ENCODE data around the gene SYT9. TPM values are rescaled to one million over a fixed set of nuclear protein-coding genes. Genes with fewer than 3 reads are reported as not detected.

Gene SYT9
- total and polyA plus RNA-seq, 10 of the 15 experiments (the other 5 are each of a cell fraction or from before 2014, with no cell fraction given): 0.03 TPM; not detected in 9

DNA sequence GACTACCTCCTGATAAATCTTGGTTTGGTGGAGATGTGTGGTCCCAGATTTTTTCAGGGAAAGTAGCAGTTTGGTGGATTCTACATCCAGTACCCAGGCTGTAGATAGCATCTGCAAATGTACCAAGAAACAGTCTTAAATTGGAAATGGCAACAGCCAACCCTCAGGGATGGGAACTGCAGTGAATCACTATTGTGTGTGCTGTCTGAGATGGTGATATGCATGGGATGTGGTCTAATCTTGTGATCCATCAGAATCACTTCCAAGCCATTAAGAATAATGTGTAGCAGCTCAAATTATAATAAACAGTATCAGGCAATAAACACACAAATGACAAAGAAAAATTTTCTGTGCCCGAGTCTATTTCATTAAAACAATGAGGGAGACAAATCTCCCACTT lies 237.0 kb downstream of the SYT9 start:
- in situ Hi-C loops (cut with MboI) (no loop called here), intact Hi-C loops (cut with micrococcal nuclease; ENCODE audit: unreplicated experiment) (no loop called here)
- ChIA-PET POLR2A (no interaction called here), RAD21 (ENCODE audit: unreplicated experiment) (no interaction called here), CTCF (interaction anchor here (0.9 kb wide), 1 partner anchor 26 kb away, joined by 3 read pairs; no protein-coding TSS in a partner anchor), SMC1A (ENCODE audit: uncharacterized antibody, unreplicated experiment) (no interaction called here)
- H3K27me3 ChIP-seq (replicated peaks in 1 of 2; ENCODE audit: control insufficient read depth in 2 of 2, insufficient read depth in 2 of 2, low read length in 1 of 2): no peaks in the 10 kb centered on the region
- FAIRE-seq (no peak), ATAC-seq (no peak), DNase-seq (ENCODE audit: low read depth, low spot score) (no peak)
- BruUV-seq (replicated peaks): no TSS peak
- H2AFZ ChIP-seq (ENCODE audit: control insufficient read depth, low read depth, low read length): no peak overlapping the region
- H3K4me2 ChIP-seq (ENCODE audit: control insufficient read depth, insufficient read depth): no peak overlapping the region
- TF ChIP-seq, protein P1, sequence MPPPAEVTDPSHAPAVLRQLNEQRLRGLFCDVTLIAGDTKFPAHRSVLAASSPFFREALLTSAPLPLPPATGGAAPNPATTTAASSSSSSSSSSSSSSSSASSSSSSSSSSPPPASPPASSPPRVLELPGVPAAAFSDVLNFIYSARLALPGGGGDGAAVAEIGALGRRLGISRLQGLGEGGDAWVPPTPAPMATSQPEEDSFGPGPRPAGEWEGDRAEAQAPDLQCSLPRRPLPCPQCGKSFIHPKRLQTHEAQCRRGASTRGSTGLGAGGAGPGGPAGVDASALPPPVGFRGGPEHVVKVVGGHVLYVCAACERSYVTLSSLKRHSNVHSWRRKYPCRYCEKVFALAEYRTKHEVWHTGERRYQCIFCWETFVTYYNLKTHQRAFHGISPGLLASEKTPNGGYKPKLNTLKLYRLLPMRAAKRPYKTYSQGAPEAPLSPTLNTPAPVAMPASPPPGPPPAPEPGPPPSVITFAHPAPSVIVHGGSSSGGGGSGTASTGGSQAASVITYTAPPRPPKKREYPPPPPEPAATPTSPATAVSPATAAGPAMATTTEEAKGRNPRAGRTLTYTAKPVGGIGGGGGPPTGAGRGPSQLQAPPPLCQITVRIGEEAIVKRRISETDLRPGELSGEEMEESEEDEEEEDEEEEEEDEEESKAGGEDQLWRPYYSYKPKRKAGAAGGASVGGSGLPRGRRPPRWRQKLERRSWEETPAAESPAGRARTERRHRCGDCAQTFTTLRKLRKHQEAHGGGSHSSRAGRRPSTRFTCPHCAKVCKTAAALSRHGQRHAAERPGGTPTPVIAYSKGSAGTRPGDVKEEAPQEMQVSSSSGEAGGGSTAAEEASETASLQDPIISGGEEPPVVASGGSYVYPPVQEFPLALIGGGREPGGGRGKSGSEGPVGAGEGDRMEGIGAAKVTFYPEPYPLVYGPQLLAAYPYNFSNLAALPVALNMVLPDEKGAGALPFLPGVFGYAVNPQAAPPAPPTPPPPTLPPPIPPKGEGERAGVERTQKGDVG (CRISPR knock-in tag; IDR thresholded peaks at IDR 0.05): no peak
- TF ChIP-seq IKZF2 (IDR thresholded peaks at IDR 0.05): no peak
- TF ChIP-seq LARP7 (IDR thresholded peaks at IDR 0.05): no peak
- no peak for TF ChIP-seq RFX5 (IDR thresholded peaks at IDR 0.05; ENCODE audit: low read depth, low read length)
- no peak for TF ChIP-seq FOS (IDR thresholded peaks at IDR 0.05; ENCODE audit: borderline replicate concordance, extremely low read depth, insufficient read length)
- TF ChIP-seq TBL1XR1 (IDR thresholded peaks at IDR 0.05; ENCODE audit: low read depth, low read length): no peak
- H3K27ac ChIP-seq (ENCODE audit: control insufficient read depth, insufficient read depth): no peak overlapping the region
- no peaks in the 10 kb centered on the region for H3K4me1 ChIP-seq (ENCODE audit: control insufficient read depth, insufficient read depth, low read length)
- H3K4me3 ChIP-seq: no peak overlapping the region
- no peaks in the 10 kb centered on the region for H3K79me2 ChIP-seq (ENCODE audit: control insufficient read depth, insufficient read depth, low read length)
- H3K9ac ChIP-seq (ENCODE audit: control insufficient read depth, insufficient read depth, low read length): no peak overlapping the region
- no peaks in the 10 kb centered on the region for H3K9me3 ChIP-seq (replicated peaks; ENCODE audit: control insufficient read depth, insufficient read depth, low read length)
- H3K36me3 ChIP-seq (ENCODE audit: control insufficient read depth in 2 of 2, insufficient read depth in 2 of 2, low read length in 1 of 2): no peaks in the 10 kb centered on the region
- 96% methylated on average over 1 of the region's 1 CpG for WGBS (ENCODE audit: insufficient coverage, insufficient replicate concordance, low lambda C conversion rate, missing lambda C conversion rate)
- H4K20me1 ChIP-seq (ENCODE audit: control insufficient read depth, insufficient read depth): no peaks in the 10 kb centered on the region

Measured in GM12878 (cell line).